GM21515 (cell line): Measurements from ENCODE around the gene SH2B2.

ENCODE experiments used
- ATAC-seq: cut with Tn5 transposase; IDR thresholded peaks from one replicate; pipeline ENCODE4 v1.9.1; 2021; ENCODE audit not compliant: unreplicated experiment

Gene SH2B2

GRCh38 chr7:102264367-102264891 is 22.2 kb upstream of the SH2B2 start:
- ATAC-seq, result no peak

GRCh38 chr7:102266541-102266940 is 20.1 kb upstream of the SH2B2 start:
- no peak for ATAC-seq

- no peak for ATAC-seq
These were observed 18.0 kb upstream of the SH2B2 start for GRCh38 chr7:102268635-102269034.

- no peak for ATAC-seq
These were observed 16.3 kb upstream of the SH2B2 start for GRCh38 chr7:102270178-102270887.

GRCh38 chr7:102271158-102271798 is 15.4 kb upstream of the SH2B2 start:
- ATAC-seq, result no peak

- no peak for ATAC-seq
These were observed 14.4 kb upstream of the SH2B2 start for GRCh38 chr7:102272075-102272916.

GRCh38 chr7:102272917-102273748 is 13.5 kb upstream of the SH2B2 start:
- ATAC-seq, result no peak

- no peak for ATAC-seq
These were observed 12.6 kb upstream of the SH2B2 start for GRCh38 chr7:102273749-102274712.

GRCh38 chr7:102275123-102275703 is 11.5 kb upstream of the SH2B2 start:
- no peak for ATAC-seq

- ATAC-seq, result no peak
These were observed 8.8 kb upstream of the SH2B2 start for GRCh38 chr7:102277901-102278300.

GRCh38 chr7:102279537-102280400 is 6.9 kb upstream of the SH2B2 start:
- ATAC-seq, result peak; percentile 65

- ATAC-seq, result no peak
These were observed 6.1 kb upstream of the SH2B2 start for GRCh38 chr7:102280521-102280920.

GRCh38 chr7:102281785-102282184 is 4.9 kb upstream of the SH2B2 start:
- no peak for ATAC-seq

- ATAC-seq, result no peak
These were observed 4.0 kb upstream of the SH2B2 start for GRCh38 chr7:102282465-102283362.

GRCh38 chr7:102283477-102284189 is 3.0 kb upstream of the SH2B2 start:
- ATAC-seq, result no peak

- ATAC-seq, result no peak
These were observed 2.3 kb upstream of the SH2B2 start for GRCh38 chr7:102284399-102284798.
